ENCODE data around the gene SYT5.
"Not testable (repeated sequence)": the region's sequence is repeated elsewhere in the genome, so short reads cannot be mapped to it uniquely, and the experiment has no call there.

SYT5 gene

DNA sequence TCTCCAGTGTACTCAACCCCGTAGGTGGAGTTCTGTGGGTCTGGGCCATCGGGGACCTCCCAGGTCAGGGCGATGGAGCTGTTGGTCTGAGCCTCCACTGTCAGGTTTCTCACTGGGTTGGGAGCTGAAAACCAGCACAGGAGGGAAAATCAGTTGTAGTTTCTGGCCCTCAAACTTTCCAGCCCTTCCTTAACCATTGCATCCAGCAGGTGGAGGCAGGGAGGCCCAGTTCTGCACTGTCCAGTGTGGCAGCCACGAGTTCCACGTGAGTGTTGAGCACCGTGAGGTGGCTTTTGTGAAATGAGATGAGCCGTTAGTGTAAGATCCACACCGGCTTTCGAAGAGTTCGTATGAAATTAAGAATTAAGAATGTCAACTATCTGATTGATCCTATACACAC, 22.1 kb upstream of the SYT5 start:
- not testable (repeated sequence) for H3K27ac ChIP-seq
- TF ChIP-seq, protein P1, sequence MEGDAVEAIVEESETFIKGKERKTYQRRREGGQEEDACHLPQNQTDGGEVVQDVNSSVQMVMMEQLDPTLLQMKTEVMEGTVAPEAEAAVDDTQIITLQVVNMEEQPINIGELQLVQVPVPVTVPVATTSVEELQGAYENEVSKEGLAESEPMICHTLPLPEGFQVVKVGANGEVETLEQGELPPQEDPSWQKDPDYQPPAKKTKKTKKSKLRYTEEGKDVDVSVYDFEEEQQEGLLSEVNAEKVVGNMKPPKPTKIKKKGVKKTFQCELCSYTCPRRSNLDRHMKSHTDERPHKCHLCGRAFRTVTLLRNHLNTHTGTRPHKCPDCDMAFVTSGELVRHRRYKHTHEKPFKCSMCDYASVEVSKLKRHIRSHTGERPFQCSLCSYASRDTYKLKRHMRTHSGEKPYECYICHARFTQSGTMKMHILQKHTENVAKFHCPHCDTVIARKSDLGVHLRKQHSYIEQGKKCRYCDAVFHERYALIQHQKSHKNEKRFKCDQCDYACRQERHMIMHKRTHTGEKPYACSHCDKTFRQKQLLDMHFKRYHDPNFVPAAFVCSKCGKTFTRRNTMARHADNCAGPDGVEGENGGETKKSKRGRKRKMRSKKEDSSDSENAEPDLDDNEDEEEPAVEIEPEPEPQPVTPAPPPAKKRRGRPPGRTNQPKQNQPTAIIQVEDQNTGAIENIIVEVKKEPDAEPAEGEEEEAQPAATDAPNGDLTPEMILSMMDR (conservative IDR thresholded peaks at IDR 0.05), result peak; percentile 21; the same call in 1 of the 2 replicates

DNA sequence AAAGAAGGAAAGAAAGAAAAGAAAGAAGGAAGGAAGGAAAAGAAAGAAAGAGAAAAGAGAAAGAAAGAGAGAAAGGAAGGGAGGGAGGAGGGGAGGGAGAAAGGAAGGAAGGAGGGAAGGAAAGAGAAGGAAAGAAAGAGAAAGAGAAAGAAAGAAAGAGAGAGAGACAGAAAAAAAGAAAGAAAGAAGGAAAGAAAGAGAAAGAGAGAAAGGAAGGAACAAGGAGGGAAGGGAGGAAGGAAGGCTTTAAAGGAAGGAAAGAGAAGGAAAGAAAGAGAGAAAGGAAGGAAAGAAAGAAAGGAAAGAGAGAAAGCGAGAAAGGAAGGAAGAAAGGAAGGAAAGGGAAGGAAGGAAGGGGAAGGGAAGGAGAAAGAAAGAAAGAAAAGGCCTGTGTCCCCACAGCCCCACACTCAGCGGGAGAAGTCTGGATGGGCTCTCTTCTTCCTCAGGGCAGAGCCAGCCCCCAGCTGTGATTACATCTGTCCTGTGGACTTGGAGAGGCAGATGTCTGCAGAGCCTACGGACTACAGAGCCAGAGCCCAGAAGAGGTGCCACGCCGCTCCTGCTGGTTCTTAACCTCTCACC, 19.6 kb upstream of the SYT5 start:
- TF ChIP-seq, protein P1 (conservative IDR thresholded peaks at IDR 0.05), result no peak
- H3K27ac ChIP-seq, result no peak overlapping the region

DNA sequence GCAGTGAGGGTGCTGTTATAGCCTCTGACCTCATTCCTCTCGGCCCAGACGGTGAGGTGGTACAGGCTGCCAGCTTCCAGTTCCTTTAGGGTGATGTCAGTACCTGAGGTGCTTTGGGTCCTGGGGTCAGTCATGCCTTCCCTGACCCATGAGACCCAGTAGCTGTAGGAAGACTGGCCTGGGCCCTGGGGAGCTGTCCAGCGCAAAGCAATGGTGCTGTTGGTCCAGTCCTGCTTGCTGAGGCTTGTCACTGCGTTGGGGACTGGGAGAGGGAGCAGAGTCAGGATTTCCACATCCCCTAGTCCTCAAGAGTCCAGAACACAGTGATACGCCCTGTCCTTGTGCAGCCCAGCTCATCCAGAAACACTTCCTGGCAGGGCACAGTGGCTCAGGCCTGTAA, 18.6 kb upstream of the SYT5 start:
- TF ChIP-seq, protein P1 (conservative IDR thresholded peaks at IDR 0.05), result no peak
- H3K27ac ChIP-seq, result no peak overlapping the region

DNA sequence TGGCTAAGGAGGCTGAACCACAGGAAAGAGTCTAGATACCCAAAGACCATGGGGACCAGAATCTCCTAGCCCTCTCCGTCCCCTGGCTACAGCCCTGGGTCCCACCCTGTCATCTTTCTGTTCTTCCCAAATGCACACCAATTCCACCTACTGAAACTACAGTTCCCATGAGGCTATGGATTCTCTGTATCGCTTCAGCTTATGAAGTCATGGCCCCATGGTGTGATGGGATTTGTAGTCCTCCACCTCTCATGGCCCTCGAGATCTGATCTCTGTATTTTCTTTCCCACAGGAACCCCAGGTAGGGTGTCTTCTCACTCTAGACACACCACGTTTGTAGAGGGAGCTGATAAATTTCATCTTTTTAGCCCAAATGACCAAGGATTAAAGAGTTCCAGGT, 17.4 kb upstream of the SYT5 start:
- TF ChIP-seq, protein P1 (conservative IDR thresholded peaks at IDR 0.05), result no peak
- H3K27ac ChIP-seq, result no peak overlapping the region

DNA sequence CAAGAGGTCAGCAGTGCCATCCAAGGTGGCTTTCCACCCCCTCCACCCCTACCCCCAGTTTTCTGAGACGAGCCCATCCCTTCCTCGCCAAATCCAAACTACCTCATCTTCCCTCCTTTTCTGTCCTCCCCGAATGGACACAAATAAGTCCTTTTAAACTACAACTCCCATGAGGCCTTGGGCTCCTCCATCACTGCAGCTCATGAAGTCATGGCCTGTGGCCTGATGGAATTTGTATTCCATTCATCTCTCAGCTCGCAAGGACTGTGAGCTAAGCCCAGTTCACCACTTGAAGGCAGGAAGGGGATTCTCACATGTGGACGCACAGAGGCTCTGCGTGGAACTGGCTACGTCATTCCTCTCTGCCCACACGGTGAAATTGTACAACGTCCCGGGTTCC, 16.7 kb upstream of the SYT5 start:
- H3K27ac ChIP-seq, result no peak overlapping the region
- TF ChIP-seq, protein P1 (conservative IDR thresholded peaks at IDR 0.05), result no peak

DNA sequence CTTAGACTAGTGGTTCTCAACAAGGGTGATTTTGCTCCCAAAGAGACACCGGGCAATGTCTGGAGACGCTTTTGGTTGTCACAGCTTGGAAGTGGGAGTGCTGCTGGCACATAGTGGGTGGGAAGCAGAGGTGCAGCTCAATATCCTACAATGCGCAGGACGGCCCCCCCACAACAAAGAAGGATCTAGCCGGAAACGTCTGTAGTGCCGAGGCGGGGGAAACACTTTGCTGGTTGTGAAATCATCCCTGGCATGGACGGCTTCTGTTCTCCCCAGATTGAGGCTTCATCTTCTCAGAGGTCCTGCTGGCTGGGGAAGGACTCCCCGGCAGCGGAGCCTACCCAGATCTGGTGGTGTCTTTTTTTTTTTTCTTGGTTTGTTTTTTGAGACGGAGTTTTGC, 13.4 kb upstream of the SYT5 start:
- no peak overlapping the region for H3K27ac ChIP-seq
- TF ChIP-seq, protein P1 (conservative IDR thresholded peaks at IDR 0.05), result no peak

DNA sequence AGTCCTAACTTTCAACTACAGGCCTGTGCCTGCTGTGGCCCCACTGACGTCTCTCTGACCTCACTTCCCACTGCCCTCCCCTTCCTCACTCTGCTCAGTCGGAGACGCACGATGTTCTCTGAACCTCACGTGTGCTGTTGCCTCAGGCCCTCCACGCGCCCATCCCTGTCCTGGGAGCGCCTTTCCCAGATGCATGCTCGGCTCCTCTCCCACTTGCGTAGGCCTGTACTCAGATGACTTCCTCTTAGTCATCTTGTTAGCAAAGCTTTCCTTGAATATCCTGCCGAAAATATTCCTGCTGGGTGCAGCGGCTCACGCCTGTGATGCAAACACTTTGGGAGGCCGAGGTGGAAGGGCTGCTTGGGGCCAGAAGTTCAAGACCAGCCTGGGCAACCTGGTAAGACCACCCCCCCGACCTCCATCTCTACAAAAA, 9.3 kb upstream of the SYT5 start:
- H3K27ac ChIP-seq, result no peak overlapping the region
- TF ChIP-seq, protein P1 (conservative IDR thresholded peaks at IDR 0.05), result no peak
